Adipocyte (in vitro differentiated cells): Measurements from ENCODE around the gene DHRS7B.
"Not testable (repeated sequence)": the region's sequence is repeated elsewhere in the genome, so short reads cannot be mapped to it uniquely, and the experiment has no call there.

Experiments used
- DNase-seq: peaks from one replicate; pipeline ENCODE4 v3.0.0-alpha.2; 2015; ENCODE audit warnings: low read depth
- H3K27me3 ChIP-seq: replicated peaks from 2 replicates; pipeline ENCODE4 v1.7.0; 2013; ENCODE audit warnings: mild to moderate bottlenecking, low read length, moderate library complexity; ENCODE audit not compliant: control insufficient read depth, insufficient read depth
- H3K36me3 ChIP-seq: 2 replicates; pipeline ENCODE4 v1.7.0; 2013; ENCODE audit warnings: low read length, mild to moderate bottlenecking, moderate library complexity; ENCODE audit not compliant: control insufficient read depth, insufficient read depth, severe bottlenecking
- H3K4me1 ChIP-seq: 2 replicates; pipeline ENCODE4 v1.7.0; 2013; ENCODE audit warnings: mild to moderate bottlenecking, low read length, moderate library complexity; ENCODE audit not compliant: control insufficient read depth, insufficient read depth
- H3K4me3 ChIP-seq: 2 replicates; pipeline ENCODE4 v1.7.0; 2013; ENCODE audit warnings: mild to moderate bottlenecking, low read length, moderate library complexity
- H3K9ac ChIP-seq: 2 replicates; pipeline ENCODE4 v1.7.0; 2013; ENCODE audit warnings: mild to moderate bottlenecking, low read length, moderate library complexity
- H3K9me3 ChIP-seq: 2 replicates; pipeline ENCODE4 v1.7.0; 2013; ENCODE audit warnings: mild to moderate bottlenecking, low read length, moderate library complexity; ENCODE audit not compliant: control insufficient read depth

Gene DHRS7B

DNA sequence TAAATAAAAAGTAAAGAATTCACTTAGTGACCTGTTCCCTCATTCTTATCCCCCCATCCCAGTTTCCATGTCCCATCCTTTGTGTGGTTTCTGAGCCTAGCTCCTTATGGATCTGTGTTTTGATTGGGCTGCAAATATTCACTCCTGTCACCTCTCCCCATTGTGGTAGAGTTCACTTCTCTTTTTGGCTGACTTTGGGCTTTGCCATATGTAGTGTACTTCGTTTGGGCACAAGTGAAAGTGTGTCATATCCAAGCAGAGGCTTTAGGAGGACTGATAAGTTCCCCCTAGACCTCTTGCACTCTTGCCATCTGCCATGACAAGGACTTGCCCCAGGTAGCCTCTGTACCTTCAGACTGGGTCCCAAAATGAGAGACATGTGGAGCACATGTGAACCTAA, 13.0 kb upstream of the DHRS7B start:
- H3K9me3 ChIP-seq = no peaks in the 10 kb centered on the region
- DNase-seq = no peak
- no peaks in the 10 kb centered on the region for H3K4me1 ChIP-seq
- H3K36me3 ChIP-seq = no peaks in the 10 kb centered on the region
- no peak overlapping the region for H3K4me3 ChIP-seq
- peaks cover 7% of the 10 kb centered on the region for H3K27me3 ChIP-seq
- H3K9ac ChIP-seq = no peak overlapping the region

DNA sequence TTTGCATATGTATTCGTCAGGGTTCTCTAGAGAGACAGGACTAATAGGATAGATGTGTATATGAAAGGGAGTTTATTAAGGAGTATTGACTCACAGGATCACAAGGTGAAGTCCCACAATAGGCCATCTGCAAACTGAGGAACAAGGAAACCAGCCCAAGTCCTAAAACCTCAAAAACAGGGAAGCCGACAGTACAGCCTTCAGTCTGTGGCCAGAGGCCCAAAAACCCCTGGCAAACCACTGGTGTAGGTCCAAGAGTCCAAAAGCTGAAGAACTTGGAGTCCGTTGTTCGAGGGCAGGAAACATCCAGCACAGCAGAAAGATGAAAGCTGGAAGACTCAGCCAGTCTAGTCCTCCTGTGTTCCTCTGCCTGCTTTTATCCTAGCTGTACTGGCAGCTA, 12.0 kb upstream of the DHRS7B start:
- H3K9ac ChIP-seq, H3K9me3 ChIP-seq, H3K4me1 ChIP-seq, H3K4me3 ChIP-seq, H3K27me3 ChIP-seq, DNase-seq, H3K36me3 ChIP-seq: not testable (repeated sequence)

DNA sequence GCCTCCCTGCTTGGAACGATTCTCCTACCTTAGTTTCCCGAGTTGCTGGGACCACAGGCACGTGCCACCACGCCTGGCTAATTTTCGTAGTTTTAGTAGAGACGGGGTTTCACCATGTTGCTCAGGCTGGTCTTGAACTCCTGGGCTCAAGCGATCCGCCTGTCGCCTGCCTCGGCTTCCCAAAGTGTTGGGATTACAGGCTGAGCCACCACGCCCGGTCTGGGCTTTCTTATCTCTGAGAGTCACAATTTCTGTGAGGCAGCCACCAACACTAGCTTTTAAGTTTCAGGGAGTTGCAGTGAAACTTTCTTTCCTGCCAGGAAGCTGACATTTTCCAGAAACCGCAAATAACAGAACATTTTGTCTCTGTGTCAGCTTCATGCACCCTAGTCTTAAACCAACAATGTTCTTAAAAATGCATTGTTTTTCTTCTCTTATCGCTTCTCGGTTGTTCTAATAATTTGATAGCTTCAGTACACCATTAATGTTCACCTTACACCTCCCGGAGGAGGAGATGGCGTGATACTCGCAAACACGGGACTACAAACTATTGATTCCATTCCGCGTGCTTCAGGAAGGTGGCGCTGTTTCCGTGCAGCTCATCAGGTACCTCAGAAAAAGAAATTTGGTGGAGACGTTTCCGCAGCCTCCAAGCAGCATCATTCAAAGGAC, 7.4 kb upstream of the DHRS7B start:
- Histone ChIP-seq H3K9ac (peak overlapping the region; percentile 32), H3K4me1 (no peaks in the 10 kb centered on the region), H3K4me3 (peak overlapping the region; percentile 57), H3K36me3 (no peaks in the 10 kb centered on the region), H3K27me3 (peaks cover 10% of the 10 kb centered on the region), H3K9me3 (no peaks in the 10 kb centered on the region)
- DNase-seq = peak; percentile 85

DNA sequence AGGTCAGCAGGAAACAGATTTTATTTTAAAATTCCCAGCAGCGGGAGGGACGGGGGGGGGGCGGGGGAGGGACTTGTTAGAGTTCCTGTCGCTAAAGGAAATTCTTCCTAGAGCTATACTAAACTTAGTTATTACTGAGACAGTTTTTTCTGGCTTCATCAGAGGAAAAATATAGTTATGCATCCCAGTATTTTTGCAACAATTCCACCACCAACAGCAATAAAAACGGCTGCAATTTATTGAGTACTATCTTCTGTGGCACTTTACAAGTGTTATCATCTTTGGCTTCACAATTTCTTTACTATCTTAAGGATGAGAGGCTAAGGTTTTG, 6.9 kb upstream of the DHRS7B start:
- Histone ChIP-seq H3K4me1 (no peaks in the 10 kb centered on the region), H3K27me3 (peaks cover 10% of the 10 kb centered on the region), H3K4me3 (no peak overlapping the region), H3K9ac (no peak overlapping the region), H3K36me3 (no peaks in the 10 kb centered on the region), H3K9me3 (no peaks in the 10 kb centered on the region)
- no peak for DNase-seq

DNA sequence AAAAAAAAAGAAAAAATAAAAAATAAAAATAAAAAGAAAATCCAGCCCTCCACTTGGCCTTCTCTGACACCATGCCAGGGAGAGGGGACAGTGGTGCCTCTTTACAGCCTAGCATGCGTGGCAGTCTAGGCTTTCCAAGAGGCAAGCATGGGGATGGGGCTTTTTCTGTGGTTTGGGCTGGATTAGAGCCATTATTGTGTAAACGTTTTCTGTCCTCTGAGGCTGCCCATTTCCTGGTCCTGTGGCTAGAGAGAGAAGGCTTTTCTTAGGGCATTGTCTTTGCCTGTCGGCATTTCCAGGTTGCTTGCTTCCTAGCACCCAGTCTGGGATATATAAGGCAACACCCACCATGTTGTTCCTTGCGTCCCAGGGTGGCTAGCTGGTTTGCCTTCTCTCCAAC, 2.7 kb upstream of the DHRS7B start:
- no peak overlapping the region for H3K9ac ChIP-seq
- peaks cover 6% of the 10 kb centered on the region for H3K27me3 ChIP-seq
- no peak overlapping the region for H3K4me3 ChIP-seq
- H3K4me1 ChIP-seq = peaks cover 11% of the 10 kb centered on the region
- DNase-seq = no peak
- H3K9me3 ChIP-seq = no peaks in the 10 kb centered on the region
- no peaks in the 10 kb centered on the region for H3K36me3 ChIP-seq

DNA sequence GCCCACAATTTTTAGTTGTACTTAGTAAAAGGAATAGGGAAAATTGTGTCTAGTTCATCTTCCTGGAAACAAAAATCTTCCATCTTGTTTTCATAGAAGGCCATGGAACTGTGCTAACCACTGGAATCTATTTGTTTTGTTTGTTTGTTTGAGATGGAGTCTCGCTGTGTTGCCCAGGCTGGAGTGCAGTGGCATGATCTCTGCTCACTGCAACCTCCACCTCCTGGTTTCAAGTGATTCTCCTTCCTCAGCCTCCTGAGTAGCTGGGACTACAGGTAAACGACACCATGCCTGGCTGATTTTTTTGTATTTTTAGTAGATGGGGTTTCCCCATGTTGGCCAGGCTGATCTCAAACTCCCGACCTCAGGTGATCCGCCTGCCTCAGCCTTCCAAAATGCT, 2.2 kb upstream of the DHRS7B start:
- not testable (repeated sequence) for H3K36me3 ChIP-seq, H3K9ac ChIP-seq, H3K4me3 ChIP-seq, H3K27me3 ChIP-seq, DNase-seq, H3K9me3 ChIP-seq
- H3K4me1 ChIP-seq = peaks cover 14% of the 10 kb centered on the region

DNA sequence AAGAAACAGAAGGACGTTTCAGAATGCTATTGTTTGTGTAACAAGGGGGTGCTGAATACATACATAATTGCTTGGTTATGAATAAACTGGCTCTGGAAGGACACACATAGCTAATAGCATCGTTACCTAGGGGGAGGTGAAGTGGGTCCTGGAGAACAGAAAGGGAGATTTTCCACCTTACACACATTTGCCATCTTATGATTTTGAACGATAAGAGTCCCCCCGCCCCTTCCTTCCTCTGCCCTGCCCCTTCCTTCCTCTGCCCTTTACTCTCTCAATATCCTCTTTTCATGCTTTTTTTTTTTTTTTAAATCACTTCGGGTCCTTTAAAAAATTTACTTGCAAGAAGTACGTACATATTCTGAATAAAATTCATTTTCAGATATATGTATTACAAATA, 902 bp upstream of the DHRS7B start:
- Histone ChIP-seq H3K4me3 (peak overlapping the region; percentile 92), H3K9ac (no peak overlapping the region), H3K9me3 (no peaks in the 10 kb centered on the region), H3K4me1 (peaks cover 17% of the 10 kb centered on the region), H3K27me3 (peaks cover 6% of the 10 kb centered on the region), H3K36me3 (no peaks in the 10 kb centered on the region)
- DNase-seq = no peak

DNA sequence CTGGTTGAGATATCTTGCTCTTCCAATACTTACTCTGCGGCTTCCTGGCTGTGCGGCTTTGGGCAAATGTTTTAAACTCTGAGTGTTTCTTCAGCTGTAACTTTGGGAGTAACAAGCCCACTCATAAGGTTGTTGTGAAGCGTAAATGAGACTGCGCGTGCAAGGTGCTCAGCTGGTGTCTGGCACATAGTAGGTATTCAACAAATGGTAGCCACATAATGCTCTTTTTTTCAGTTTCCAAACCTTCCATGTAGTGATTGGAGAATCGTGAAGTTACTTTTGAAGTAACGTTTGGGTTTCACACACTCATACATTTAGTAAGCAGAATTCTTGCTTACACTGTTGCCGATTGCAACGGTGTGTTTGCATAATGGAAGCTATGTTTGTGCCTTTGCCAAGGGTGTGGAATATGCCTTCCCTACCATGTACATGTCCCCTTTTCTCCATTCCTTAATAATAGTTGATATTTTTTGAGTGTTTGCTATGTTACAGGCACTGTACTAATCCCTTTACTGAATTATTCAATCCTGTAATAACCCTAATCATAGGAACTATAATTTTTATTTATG, 829 bp downstream of the DHRS7B start:
- Histone ChIP-seq H3K9me3 (no peaks in the 10 kb centered on the region), H3K9ac (peak overlapping the region; percentile 96), H3K4me1 (peaks cover 29% of the 10 kb centered on the region), H3K27me3 (peaks cover 6% of the 10 kb centered on the region), H3K4me3 (peak overlapping the region; percentile 92), H3K36me3 (no peaks in the 10 kb centered on the region)
- DNase-seq = peak; percentile 5

DNA sequence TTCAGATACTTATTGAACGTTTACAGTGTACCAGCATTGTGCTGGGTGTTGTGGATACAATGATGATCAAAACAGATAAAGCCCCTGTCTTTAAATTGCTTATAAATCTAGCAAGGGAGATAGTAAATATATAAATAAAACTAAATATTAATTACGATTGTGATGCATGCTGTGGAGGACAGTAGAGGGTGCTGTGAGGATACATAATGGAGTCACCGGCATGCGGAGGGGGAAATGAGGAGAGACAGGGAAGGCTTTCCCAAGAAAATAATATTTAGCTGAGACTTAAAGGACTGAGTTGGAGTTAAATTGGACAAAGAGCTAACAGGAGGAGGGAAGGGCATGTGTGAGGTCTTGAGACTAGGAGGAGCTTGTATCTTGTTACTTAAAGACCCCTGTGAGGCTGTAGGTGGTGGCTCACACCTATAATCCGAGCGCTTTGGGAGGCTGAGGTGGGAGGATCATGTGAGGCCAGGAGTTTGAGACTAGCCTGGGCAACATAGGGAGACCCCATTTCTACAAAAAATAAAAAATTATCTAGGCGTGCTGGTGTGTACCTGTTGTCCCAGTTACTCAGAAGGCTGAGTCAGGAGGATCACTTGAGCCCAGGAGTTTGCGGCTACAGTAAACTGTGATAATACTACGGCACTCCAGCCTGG, 2.4 kb downstream of the DHRS7B start:
- peak; percentile 63 for DNase-seq
- no peak overlapping the region for H3K4me3 ChIP-seq
- H3K4me1 ChIP-seq = peaks cover 32% of the 10 kb centered on the region
- H3K27me3 ChIP-seq = no peaks in the 10 kb centered on the region
- H3K9me3 ChIP-seq = no peaks in the 10 kb centered on the region
- no peaks in the 10 kb centered on the region for H3K36me3 ChIP-seq
- peak overlapping the region; percentile 56 for H3K9ac ChIP-seq

DNA sequence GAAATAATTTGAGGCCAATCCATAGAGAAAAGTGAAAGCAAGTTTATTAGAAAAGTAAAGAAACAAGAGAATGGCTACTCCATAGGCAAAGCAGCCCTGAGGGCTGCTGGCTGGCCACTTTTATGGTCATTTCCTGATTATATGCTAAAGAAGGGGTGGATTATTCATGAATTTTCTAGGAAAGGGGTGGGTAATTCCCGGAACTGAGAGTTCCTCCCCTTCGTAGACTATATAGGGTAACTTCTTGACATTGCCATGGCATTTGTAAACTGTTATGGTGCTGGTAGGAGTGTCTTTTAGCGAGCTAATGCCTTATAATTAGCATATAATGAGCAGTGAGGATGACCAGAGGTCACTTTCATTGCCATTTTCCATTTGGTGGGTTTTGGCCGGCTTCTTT, 4.4 kb downstream of the DHRS7B start:
- no peaks in the 10 kb centered on the region for H3K36me3 ChIP-seq
- DNase-seq = no peak
- H3K27me3 ChIP-seq = no peaks in the 10 kb centered on the region
- H3K9me3 ChIP-seq = peaks cover 10% of the 10 kb centered on the region
- H3K9ac ChIP-seq = peak overlapping the region; percentile 4
- peaks cover 31% of the 10 kb centered on the region for H3K4me1 ChIP-seq
- H3K4me3 ChIP-seq = no peak overlapping the region

DNA sequence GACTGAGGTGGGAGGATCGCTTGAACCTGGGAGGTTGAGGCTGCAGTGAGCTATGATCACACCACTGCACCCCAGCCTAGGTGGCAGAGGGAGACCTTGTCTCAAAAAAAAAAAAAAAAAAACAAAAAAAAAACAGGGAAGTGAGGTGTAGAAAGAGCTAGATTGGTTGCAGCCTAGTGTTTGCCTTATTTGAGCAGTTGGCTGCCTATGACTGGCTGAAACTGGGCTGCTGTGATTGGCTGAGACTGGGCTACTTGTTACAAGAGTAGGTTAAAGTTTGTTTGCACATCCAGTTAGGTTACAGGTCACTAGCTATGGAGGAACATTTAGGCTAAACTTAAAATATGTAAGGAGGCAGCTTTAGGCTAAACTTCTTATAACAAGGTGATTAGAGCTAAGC, 5.7 kb downstream of the DHRS7B start:
- Histone ChIP-seq H3K4me1 (peaks cover 27% of the 10 kb centered on the region), H3K27me3 (no peaks in the 10 kb centered on the region), H3K9ac (no peak overlapping the region), H3K4me3 (no peak overlapping the region), H3K36me3 (no peaks in the 10 kb centered on the region), H3K9me3 (peaks cover 10% of the 10 kb centered on the region)
- no peak for DNase-seq
